Measurements from ENCODE around the gene TRAPPC3.
"Not testable (repeated sequence)": the region's sequence is repeated elsewhere in the genome, so short reads cannot be mapped to it uniquely, and the experiment has no call there.

DNA sequence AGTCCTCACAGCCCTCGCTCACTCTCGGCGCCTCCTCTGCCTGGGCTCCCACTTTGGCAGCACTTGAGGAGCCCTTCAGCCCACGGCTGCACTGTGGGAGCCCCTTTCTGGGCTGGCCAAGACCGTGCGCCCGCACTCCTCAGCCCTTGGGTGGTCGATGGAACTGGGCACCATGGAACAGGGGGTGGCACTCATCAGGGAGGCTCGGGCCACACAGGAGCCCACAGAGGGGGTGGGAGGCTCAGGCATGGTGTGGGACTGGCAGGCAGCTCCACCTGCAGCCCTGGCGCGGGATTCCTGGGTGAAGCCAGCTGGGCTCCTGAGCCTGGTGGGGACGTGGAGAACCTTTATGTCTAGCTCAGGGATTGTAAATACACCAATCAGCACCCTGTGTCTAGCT, 47.5 kb upstream of the TRAPPC3 start:
- TF ChIP-seq EZH2 (IDR thresholded peaks at IDR 0.05; ENCODE audit: borderline replicate concordance, low read depth, low read length, poor library complexity, severe bottlenecking) = not testable (repeated sequence)
- TF ChIP-seq, protein P1, sequence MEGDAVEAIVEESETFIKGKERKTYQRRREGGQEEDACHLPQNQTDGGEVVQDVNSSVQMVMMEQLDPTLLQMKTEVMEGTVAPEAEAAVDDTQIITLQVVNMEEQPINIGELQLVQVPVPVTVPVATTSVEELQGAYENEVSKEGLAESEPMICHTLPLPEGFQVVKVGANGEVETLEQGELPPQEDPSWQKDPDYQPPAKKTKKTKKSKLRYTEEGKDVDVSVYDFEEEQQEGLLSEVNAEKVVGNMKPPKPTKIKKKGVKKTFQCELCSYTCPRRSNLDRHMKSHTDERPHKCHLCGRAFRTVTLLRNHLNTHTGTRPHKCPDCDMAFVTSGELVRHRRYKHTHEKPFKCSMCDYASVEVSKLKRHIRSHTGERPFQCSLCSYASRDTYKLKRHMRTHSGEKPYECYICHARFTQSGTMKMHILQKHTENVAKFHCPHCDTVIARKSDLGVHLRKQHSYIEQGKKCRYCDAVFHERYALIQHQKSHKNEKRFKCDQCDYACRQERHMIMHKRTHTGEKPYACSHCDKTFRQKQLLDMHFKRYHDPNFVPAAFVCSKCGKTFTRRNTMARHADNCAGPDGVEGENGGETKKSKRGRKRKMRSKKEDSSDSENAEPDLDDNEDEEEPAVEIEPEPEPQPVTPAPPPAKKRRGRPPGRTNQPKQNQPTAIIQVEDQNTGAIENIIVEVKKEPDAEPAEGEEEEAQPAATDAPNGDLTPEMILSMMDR (conservative IDR thresholded peaks at IDR 0.05; ENCODE audit: low read depth, low read length) = not testable (repeated sequence)
